ENCODE data around the gene PIP5K1A.

The PIP5K1A gene

GRCh38 chr1:151281969-151282882 lies 83.9 kb downstream of the PIP5K1A start, which contains the start of gene ZNF687:
ZNF687 (plus strand) TSS chr1:151282299; CDS start chr1:151286292, 3,993 bp downstream.
- H3K4me3 ChIP-seq (ENCODE audit: low read length) = peak within 1 kb of the TSS; percentile 73
- under 1% methylated on average over 73 of the region's 74 CpGs for WGBS
- H3K27ac ChIP-seq (ENCODE audit: low read depth, low read length) = peak within 1 kb of the TSS; percentile 99
- H3K9me3 ChIP-seq (ENCODE audit: insufficient read depth, low read depth, low read length) = no peaks in the 10 kb centered on the region
- peak within 1 kb of the TSS; percentile 93 for H3K9ac ChIP-seq (ENCODE audit: low read depth, low read length)
- peaks cover 7% of the 10 kb centered on the region for H3K4me1 ChIP-seq (ENCODE audit: insufficient read depth, low read length)
- no peaks in the 10 kb centered on the region for H3K27me3 ChIP-seq (ENCODE audit: insufficient read depth, low read length)
- peaks cover 22% of the 10 kb centered on the region for H3K36me3 ChIP-seq (ENCODE audit: insufficient read depth, low read length)

- peaks cover 7% of the 10 kb centered on the region for H3K4me1 ChIP-seq (ENCODE audit: insufficient read depth, low read length)
- 14% methylated on average over 44 of the region's 44 CpGs for WGBS
- H3K9ac ChIP-seq (ENCODE audit: low read depth, low read length) = peak overlapping the region; percentile 90
- H3K27me3 ChIP-seq (ENCODE audit: insufficient read depth, low read length) = no peaks in the 10 kb centered on the region
- H3K4me3 ChIP-seq (ENCODE audit: low read length) = peak overlapping the region; percentile 73
- peaks cover 31% of the 10 kb centered on the region for H3K36me3 ChIP-seq (ENCODE audit: insufficient read depth, low read length)
- H3K9me3 ChIP-seq (ENCODE audit: insufficient read depth, low read depth, low read length) = no peaks in the 10 kb centered on the region
- H3K27ac ChIP-seq (ENCODE audit: low read depth, low read length) = peak overlapping the region; percentile 99
Measured at GRCh38 chr1:151282883-151283725, 84.8 kb downstream of the PIP5K1A start.

- Histone ChIP-seq H3K9ac (ENCODE audit: low read depth, low read length) (no peak overlapping the region), H3K9me3 (ENCODE audit: insufficient read depth, low read depth, low read length) (no peaks in the 10 kb centered on the region), H3K36me3 (ENCODE audit: insufficient read depth, low read length) (peaks cover 41% of the 10 kb centered on the region), H3K4me3 (ENCODE audit: low read length) (peak overlapping the region; percentile 73), H3K27ac (ENCODE audit: low read depth, low read length) (no peak overlapping the region), H3K27me3 (ENCODE audit: insufficient read depth, low read length) (no peaks in the 10 kb centered on the region), H3K4me1 (ENCODE audit: insufficient read depth, low read length) (peaks cover 7% of the 10 kb centered on the region)
- WGBS = 75% methylated on average over 2 of the region's 2 CpGs
Measured at GRCh38 chr1:151284013-151284577, 85.7 kb downstream of the PIP5K1A start.

- Histone ChIP-seq H3K9me3 (ENCODE audit: insufficient read depth, low read depth, low read length) (no peaks in the 10 kb centered on the region), H3K9ac (ENCODE audit: low read depth, low read length) (no peak overlapping the region), H3K27ac (ENCODE audit: low read depth, low read length) (no peak overlapping the region), H3K4me1 (ENCODE audit: insufficient read depth, low read length) (peaks cover 7% of the 10 kb centered on the region), H3K4me3 (ENCODE audit: low read length) (no peak overlapping the region), H3K36me3 (ENCODE audit: insufficient read depth, low read length) (peaks cover 65% of the 10 kb centered on the region), H3K27me3 (ENCODE audit: insufficient read depth, low read length) (no peaks in the 10 kb centered on the region)
- 93% methylated on average over 10 of the region's 10 CpGs for WGBS
Measured at GRCh38 chr1:151286619-151287340, 88.4 kb downstream of the PIP5K1A start.

GRCh38 chr1:151287341-151287699 lies 89.0 kb downstream of the PIP5K1A start:
- WGBS = 93% methylated on average over 7 of the region's 7 CpGs
- Histone ChIP-seq H3K4me3 (ENCODE audit: low read length) (no peak overlapping the region), H3K36me3 (ENCODE audit: insufficient read depth, low read length) (peaks cover 70% of the 10 kb centered on the region), H3K9me3 (ENCODE audit: insufficient read depth, low read depth, low read length) (no peaks in the 10 kb centered on the region), H3K9ac (ENCODE audit: low read depth, low read length) (no peak overlapping the region), H3K27me3 (ENCODE audit: insufficient read depth, low read length) (no peaks in the 10 kb centered on the region), H3K27ac (ENCODE audit: low read depth, low read length) (no peak overlapping the region), H3K4me1 (ENCODE audit: insufficient read depth, low read length) (peaks cover 7% of the 10 kb centered on the region)

GRCh38 chr1:151287767-151288500 lies 89.6 kb downstream of the PIP5K1A start:
- Histone ChIP-seq H3K9me3 (ENCODE audit: insufficient read depth, low read depth, low read length) (no peaks in the 10 kb centered on the region), H3K9ac (ENCODE audit: low read depth, low read length) (no peak overlapping the region), H3K36me3 (ENCODE audit: insufficient read depth, low read length) (peaks cover 76% of the 10 kb centered on the region), H3K4me1 (ENCODE audit: insufficient read depth, low read length) (peaks cover 7% of the 10 kb centered on the region), H3K27ac (ENCODE audit: low read depth, low read length) (no peak overlapping the region), H3K27me3 (ENCODE audit: insufficient read depth, low read length) (no peaks in the 10 kb centered on the region), H3K4me3 (ENCODE audit: low read length) (no peak overlapping the region)
- 95% methylated on average over 22 of the region's 22 CpGs for WGBS

GRCh38 chr1:151288502-151288901 lies 90.2 kb downstream of the PIP5K1A start:
- WGBS = 95% methylated on average over 14 of the region's 14 CpGs
- Histone ChIP-seq H3K27ac (ENCODE audit: low read depth, low read length) (no peak overlapping the region), H3K4me3 (ENCODE audit: low read length) (no peak overlapping the region), H3K9ac (ENCODE audit: low read depth, low read length) (no peak overlapping the region), H3K27me3 (ENCODE audit: insufficient read depth, low read length) (no peaks in the 10 kb centered on the region), H3K4me1 (ENCODE audit: insufficient read depth, low read length) (peaks cover 6% of the 10 kb centered on the region), H3K36me3 (ENCODE audit: insufficient read depth, low read length) (peaks cover 81% of the 10 kb centered on the region), H3K9me3 (ENCODE audit: insufficient read depth, low read depth, low read length) (no peaks in the 10 kb centered on the region)

GRCh38 chr1:151289080-151289935 lies 91.0 kb downstream of the PIP5K1A start:
- Histone ChIP-seq H3K27me3 (ENCODE audit: insufficient read depth, low read length) (no peaks in the 10 kb centered on the region), H3K36me3 (ENCODE audit: insufficient read depth, low read length) (peaks cover 89% of the 10 kb centered on the region), H3K4me1 (ENCODE audit: insufficient read depth, low read length) (peaks cover 5% of the 10 kb centered on the region), H3K4me3 (ENCODE audit: low read length) (no peak overlapping the region), H3K9ac (ENCODE audit: low read depth, low read length) (no peak overlapping the region), H3K27ac (ENCODE audit: low read depth, low read length) (no peak overlapping the region), H3K9me3 (ENCODE audit: insufficient read depth, low read depth, low read length) (no peaks in the 10 kb centered on the region)
- WGBS = 95% methylated on average over 18 of the region's 18 CpGs

GRCh38 chr1:151289991-151290708 lies 91.8 kb downstream of the PIP5K1A start:
- H3K9ac ChIP-seq (ENCODE audit: low read depth, low read length) = no peak overlapping the region
- no peaks in the 10 kb centered on the region for H3K27me3 ChIP-seq (ENCODE audit: insufficient read depth, low read length)
- H3K9me3 ChIP-seq (ENCODE audit: insufficient read depth, low read depth, low read length) = no peaks in the 10 kb centered on the region
- WGBS = 92% methylated on average over 21 of the region's 21 CpGs
- H3K27ac ChIP-seq (ENCODE audit: low read depth, low read length) = no peak overlapping the region
- peaks cover 14% of the 10 kb centered on the region for H3K4me1 ChIP-seq (ENCODE audit: insufficient read depth, low read length)
- peaks cover 83% of the 10 kb centered on the region for H3K36me3 ChIP-seq (ENCODE audit: insufficient read depth, low read length)
- no peak overlapping the region for H3K4me3 ChIP-seq (ENCODE audit: low read length)
